K562 (cell line): ENCODE results near the gene DEF6. TPM values are rescaled to one million over a fixed set of nuclear protein-coding genes. Genes with fewer than 3 reads are reported as not detected.

ENCODE experiments used
- ADNP ChIP-seq: fragments of 200-800 bp; sonication (Bioruptor generic); IDR thresholded peaks from 2 replicates; pipeline ENCODE4 v1.6.1; 2016; ENCODE audit warnings: missing genetic modification characterization, missing compliant biosample characterization
- ATF1 ChIP-seq, 2 experiments: fragments of 450-650 bp in 1 of 2; IDR thresholded peaks; 2 replicates each; pipeline ENCODE4 v1.6.1; 2016; ENCODE audit warnings: missing compliant biosample characterization in 1 of 2, missing genetic modification characterization in 1 of 2
- ATF3 ChIP-seq, 2 experiments: fragments of 450-650 bp in 1 of 2; sonication (generic) in 1 of 2; formaldehyde crosslinking in 1 of 2; IDR thresholded peaks in 1 of 2; conservative IDR thresholded peaks in 1 of 2; 2 replicates each; pipeline versions ENCODE4 v1.6.1 to v1.8.1; 2016 to 2023; ENCODE audit warnings: mild to moderate bottlenecking in 2 of 2, moderate library complexity in 2 of 2, inconsistent platforms in 1 of 2, missing genetic modification reagents in 1 of 2
- CBX8 ChIP-seq: fragments of 200-600 bp; sonication (generic); IDR thresholded peaks from 2 replicates; pipeline ENCODE4 v1.6.1; 2012; ENCODE audit warnings: borderline replicate concordance, mixed run types, low read depth, mild to moderate bottlenecking, moderate library complexity, mixed read lengths, low read length, control low read depth, inconsistent platforms; ENCODE audit not compliant: poor library complexity, severe bottlenecking; ENCODE audit errors: extremely low read depth
- DPF2 ChIP-seq: fragments of 450-650 bp; IDR thresholded peaks from 2 replicates; pipeline ENCODE4 v1.6.1; 2016
- GTF2A2 ChIP-seq: IDR thresholded peaks from 2 replicates; pipeline ENCODE4 v1.6.1; 2016; ENCODE audit warnings: mild to moderate bottlenecking, missing genetic modification characterization, missing compliant biosample characterization
- ILK ChIP-seq: fragments of 450-650 bp; IDR thresholded peaks from 2 replicates; pipeline ENCODE4 v1.6.1; 2016; ENCODE audit warnings: missing genetic modification characterization, low read depth, mild to moderate bottlenecking, missing compliant biosample characterization, moderate library complexity, borderline replicate concordance
- JUND ChIP-seq, 2 experiments: IDR thresholded peaks; 2 replicates in 1 of 2; 3 replicates in 1 of 2; pipeline ENCODE4 v1.6.1; 2011; ENCODE audit warnings: borderline replicate concordance in 2 of 2, low read depth in 2 of 2, low read length in 2 of 2, improper control_type of control experiment in 1 of 2, missing biosample characterization in 1 of 2, missing genetic modification characterization in 1 of 2, missing genetic modification reagents in 1 of 2
- KAT7 ChIP-seq: sonication (generic); formaldehyde crosslinking; IDR thresholded peaks from 2 replicates; pipeline ENCODE4 v1.8.0; 2022; ENCODE audit warnings: missing genetic modification reagents, mild to moderate bottlenecking, borderline replicate concordance
- MXI1 ChIP-seq: IDR thresholded peaks from 2 replicates; pipeline ENCODE4 v1.6.1; 2011; ENCODE audit warnings: low read depth, mild to moderate bottlenecking, improper control_type of control experiment, low read length
- MYBL2 ChIP-seq, 2 experiments: fragments of 450-650 bp in 1 of 2; sonication (generic) in 1 of 2; formaldehyde crosslinking in 1 of 2; IDR thresholded peaks; 2 replicates each; pipeline versions ENCODE4 v1.6.1 to v1.8.1; 2017 to 2022; ENCODE audit warnings: borderline replicate concordance in 1 of 2, inconsistent platforms in 1 of 2, low read depth in 1 of 2, mild to moderate bottlenecking in 1 of 2, missing genetic modification reagents in 1 of 2, moderate library complexity in 1 of 2
- NR2C1 ChIP-seq, 2 experiments: fragments of 450-650 bp; IDR thresholded peaks; 2 replicates each; pipeline ENCODE4 v1.6.1; 2017; ENCODE audit warnings: mild to moderate bottlenecking in 2 of 2, antibody characterized with exemption in 1 of 2, inconsistent platforms in 1 of 2, missing compliant biosample characterization in 1 of 2, missing genetic modification characterization in 1 of 2
- RAD51 ChIP-seq: fragments of 450-650 bp; IDR thresholded peaks from 2 replicates; pipeline ENCODE4 v1.7.1; 2016; ENCODE audit warnings: low read depth, mild to moderate bottlenecking, borderline replicate concordance
- SMARCA5 ChIP-seq: fragments of 450-650 bp; IDR thresholded peaks from 2 replicates; pipeline ENCODE4 v1.6.1; 2016
- YY1 ChIP-seq, 3 experiments: IDR thresholded peaks; 2 replicates each; pipeline ENCODE4 v1.6.1; 2011; ENCODE audit warnings: low read length in 2 of 3, mild to moderate bottlenecking in 2 of 3, moderate library complexity in 2 of 3, borderline replicate concordance in 1 of 3, control low read depth in 1 of 3, low read depth in 1 of 3; ENCODE audit not compliant: insufficient read depth in 3 of 3, insufficient replicate concordance in 2 of 3, control insufficient read depth in 1 of 3, insufficient read length in 1 of 3; ENCODE audit errors: extremely low read depth in 1 of 3
- ZBTB5 ChIP-seq: fragments of 450-650 bp; IDR thresholded peaks from 2 replicates; pipeline ENCODE4 v1.6.1; 2017; ENCODE audit warnings: antibody characterized with exemption
- ZFP1 ChIP-seq: fragments of 450-650 bp; formaldehyde crosslinking; IDR thresholded peaks from 2 replicates; pipeline ENCODE4 v1.4.0; 2020; ENCODE audit warnings: mild to moderate bottlenecking, mixed read lengths
- ZNF239 ChIP-seq: fragments of 250-450 bp; sonication (Bioruptor Pico); IDR thresholded peaks from 2 replicates; pipeline ENCODE4 v1.4.0; 2020; ENCODE audit warnings: mild to moderate bottlenecking
- ZNF764 ChIP-seq: fragments of 250-450 bp; sonication (Bioruptor Pico); IDR thresholded peaks from 2 replicates; pipeline ENCODE4 v1.4.0; 2020; ENCODE audit warnings: low read depth, mild to moderate bottlenecking, moderate library complexity
- ZNF766 ChIP-seq: fragments of 200-800 bp; sonication (Bioruptor generic); conservative IDR thresholded peaks from 2 replicates; pipeline ENCODE4 v1.6.1; 2016; ENCODE audit warnings: missing genetic modification characterization, missing compliant biosample characterization
- polyA plus RNA-seq, 8 experiments: library from polyadenylated mRNA; depleted of rRNA in 4 of 8; stranded (reverse) in 5 of 8; unstranded in 3 of 8; fragments of >200 nt; fragmentation: Nextera tagmentation in 2 of 8; fragmentation: Illumina TruSeq in 1 of 8; extraction: Ambion mirVana in 2 of 8; extraction: Trizol in 1 of 8; gene quantifications; 2 replicates each; pipeline versions ENCODE4 v1.2.1 to v1.2.3, GENCODE V29; 2011 to 2014; ENCODE audit warnings: inconsistent platforms in 1 of 8, missing spikeins in 1 of 8
- total RNA-seq, 7 experiments: library from RNA; depleted of rRNA in 6 of 7; stranded (reverse); fragments of >200 nt in 6 of 7; fragmentation: Illumina TruSeq in 2 of 7; extraction: Trizol in 2 of 7; gene quantifications; 2 replicates each; pipeline versions ENCODE4 v1.2.1 to v1.2.3, GENCODE V29; 2011 to 2021; ENCODE audit warnings: low replicate concordance in 1 of 7
- TF ChIP-seq, protein P1 (sequence below): fragments of 250-450 bp; sonication (Bioruptor Pico); IDR thresholded peaks from 2 replicates; pipeline ENCODE4 v1.5.0; 2021

DEF6 gene
- total and polyA plus RNA-seq, 9 of the 15 experiments (the other 6 are each of a cell fraction or from before 2014, with no cell fraction given), result 1.3 to 44.6 (median 22.7) TPM

- TF ChIP-seq ATF1 (CRISPR knock-in tag; IDR thresholded peaks at IDR 0.05) (no peak), ATF1 (tag; IDR thresholded peaks at IDR 0.05) (peak; percentile 73), CBX8 (no peak), KAT7 (CRISPR knock-in tag) (peak; percentile 99), ZNF766 (CRISPR knock-in tag) (peak; percentile 66), ZFP1 (CRISPR knock-in tag) (no peak), RAD51 (no peak), SMARCA5 (no peak), ZNF764 (no peak), NR2C1 (IDR thresholded peaks at IDR 0.05) (no peak), NR2C1 (tag; IDR thresholded peaks at IDR 0.05) (no peak), YY1 (IDR thresholded peaks at IDR 0.05; ENCODE audit: borderline replicate concordance in 1 of 3, control insufficient read depth in 1 of 3, extremely low read depth in 1 of 3, insufficient read depth in 3 of 3, insufficient read length in 1 of 3, insufficient replicate concordance in 2 of 3, low read depth in 1 of 3, low read length in 2 of 3) (peak in 2 of 3 experiments; percentile 83 to 91), ILK (tag) (no peak), DPF2 (no peak), ATF3 (IDR thresholded peaks at IDR 0.05) (no peak), ATF3 (CRISPR knock-in tag; conservative IDR thresholded peaks at IDR 0.05) (0 out of 2 replicates have a peak, but pooled peaks have one; percentile 23), MYBL2 (IDR thresholded peaks at IDR 0.05; ENCODE audit: low read depth) (0 out of 2 replicates have a peak, but pooled peaks have one; percentile 15), MYBL2 (CRISPR knock-in tag; IDR thresholded peaks at IDR 0.05; ENCODE audit: borderline replicate concordance) (no peak), GTF2A2 (tag) (no peak), ZBTB5 (no peak), MXI1 (peak; percentile 20; the same call in 1 of the 2 replicates), JUND (IDR thresholded peaks at IDR 0.05; ENCODE audit: borderline replicate concordance, low read depth, low read length) (peak; percentile 79), JUND (tag; IDR thresholded peaks at IDR 0.05; ENCODE audit: borderline replicate concordance, low read depth, low read length) (no peak; the same call in 1 of the 3 replicates), ZNF239 (CRISPR knock-in tag) (no peak), ADNP (no peak)
- TF ChIP-seq, protein P1, sequence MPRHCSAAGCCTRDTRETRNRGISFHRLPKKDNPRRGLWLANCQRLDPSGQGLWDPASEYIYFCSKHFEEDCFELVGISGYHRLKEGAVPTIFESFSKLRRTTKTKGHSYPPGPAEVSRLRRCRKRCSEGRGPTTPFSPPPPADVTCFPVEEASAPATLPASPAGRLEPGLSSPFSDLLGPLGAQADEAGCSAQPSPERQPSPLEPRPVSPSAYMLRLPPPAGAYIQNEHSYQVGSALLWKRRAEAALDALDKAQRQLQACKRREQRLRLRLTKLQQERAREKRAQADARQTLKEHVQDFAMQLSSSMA (CRISPR knock-in tag), result no peak
Observed at GRCh38 chr6:35297601-35298481, at the start of gene DEF6 (continued).
